Parathyroid adenoma (tissue), 2 donors: ENCODE results near the gene TBX4.
A peak's percentile ranks its signal among the peaks of the same experiment; 100 is the strongest.

Experiments
- H2AFZ ChIP-seq: fragments of 300-600 bp; sonication (generic); one replicate; pipeline ENCODE4 v1.7.0; 2017; ENCODE audit warnings: antibody characterized with exemption, mild to moderate bottlenecking
- H3K27ac ChIP-seq: fragments of 300-600 bp; sonication (generic); one replicate; pipeline ENCODE4 v1.7.0; 2017
- H3K27me3 ChIP-seq: fragments of 300-600 bp; sonication (generic); one replicate; pipeline ENCODE4 v1.7.0; 2017; ENCODE audit warnings: low read length; ENCODE audit not compliant: control insufficient read depth, insufficient read depth
- H3K36me3 ChIP-seq: fragments of 300-600 bp; sonication (generic); one replicate; pipeline ENCODE4 v1.7.0; 2017; ENCODE audit warnings: low read length; ENCODE audit not compliant: control insufficient read depth, insufficient read depth
- H3K4me1 ChIP-seq: fragments of 300-600 bp; sonication (generic); one replicate; pipeline ENCODE4 v1.7.0; 2017; ENCODE audit warnings: control low read depth
- H3K4me2 ChIP-seq: fragments of 300-600 bp; sonication (generic); one replicate; pipeline ENCODE4 v1.7.0; 2017; ENCODE audit warnings: low read length
- H3K4me3 ChIP-seq: fragments of 300-600 bp; sonication (generic); one replicate; pipeline ENCODE4 v1.7.0; 2017; ENCODE audit warnings: low read depth, low read length
- H3K79me2 ChIP-seq: fragments of 300-600 bp; sonication (generic); one replicate; pipeline ENCODE4 v1.7.0; 2017; ENCODE audit warnings: control low read depth
- H3K9ac ChIP-seq: fragments of 300-600 bp; sonication (generic); one replicate; pipeline ENCODE4 v1.7.0; 2017; ENCODE audit warnings: mild to moderate bottlenecking
- H3K9me3 ChIP-seq: fragments of 300-600 bp; sonication (generic); one replicate; pipeline ENCODE4 v1.7.0; 2017; ENCODE audit warnings: low read length; ENCODE audit not compliant: control insufficient read depth
- TF ChIP-seq, protein P1 (sequence below): fragments of 300-600 bp; sonication (generic); IDR thresholded peaks from one replicate; pipeline ENCODE4 v1.7.0; 2017; ENCODE audit warnings: antibody characterized with exemption, mild to moderate bottlenecking
- donor health status: primary hyperparathyroidism.

Gene TBX4

DNA sequence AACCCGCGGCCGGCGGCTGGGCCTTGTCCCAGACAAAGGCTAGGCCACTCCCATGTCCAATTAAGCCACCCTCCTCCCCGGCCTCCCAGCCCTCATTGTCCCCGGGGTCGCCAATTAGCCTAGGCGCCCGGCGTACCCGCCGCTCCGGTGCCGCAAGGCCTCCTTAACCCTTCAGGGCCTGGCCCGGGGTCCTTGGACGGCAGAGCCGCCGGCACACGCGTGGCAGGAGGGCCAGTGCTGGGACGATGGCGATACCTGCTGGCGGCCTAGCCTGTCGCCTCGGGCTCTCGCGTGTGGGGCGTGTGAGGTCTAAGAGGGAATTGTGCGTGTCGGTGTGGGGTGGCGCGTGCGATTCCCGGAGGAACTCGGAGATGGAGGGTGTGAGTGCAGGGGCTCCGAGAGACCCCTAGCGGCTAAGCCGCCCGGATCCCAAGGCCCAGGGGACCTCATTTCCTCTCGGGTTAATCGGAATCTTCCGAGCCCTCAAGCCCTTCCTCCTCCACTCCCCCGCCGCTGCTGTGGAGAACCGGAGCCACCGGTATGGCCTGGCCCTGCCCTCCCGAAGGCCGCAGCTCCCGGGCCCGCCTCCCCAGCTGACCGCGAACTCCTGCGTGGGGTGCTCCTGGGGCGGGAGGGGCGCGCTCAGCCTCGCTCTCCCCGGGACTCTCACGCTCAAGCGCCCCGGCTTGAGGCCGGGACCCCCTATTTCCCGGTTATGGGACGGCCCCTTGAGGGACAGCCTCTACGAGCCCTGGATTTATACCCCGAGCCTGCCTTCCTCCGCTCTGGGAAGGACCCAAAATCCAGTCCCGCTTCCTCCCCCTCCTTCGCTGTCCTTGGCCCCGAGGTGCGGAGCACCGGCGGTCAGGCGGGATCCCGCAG lies 40.7 kb upstream of the TBX4 start:
- H3K27me3 ChIP-seq, result peaks cover 3% of the 10 kb centered on the region
- H3K4me1 ChIP-seq, result peaks cover 4% of the 10 kb centered on the region

DNA sequence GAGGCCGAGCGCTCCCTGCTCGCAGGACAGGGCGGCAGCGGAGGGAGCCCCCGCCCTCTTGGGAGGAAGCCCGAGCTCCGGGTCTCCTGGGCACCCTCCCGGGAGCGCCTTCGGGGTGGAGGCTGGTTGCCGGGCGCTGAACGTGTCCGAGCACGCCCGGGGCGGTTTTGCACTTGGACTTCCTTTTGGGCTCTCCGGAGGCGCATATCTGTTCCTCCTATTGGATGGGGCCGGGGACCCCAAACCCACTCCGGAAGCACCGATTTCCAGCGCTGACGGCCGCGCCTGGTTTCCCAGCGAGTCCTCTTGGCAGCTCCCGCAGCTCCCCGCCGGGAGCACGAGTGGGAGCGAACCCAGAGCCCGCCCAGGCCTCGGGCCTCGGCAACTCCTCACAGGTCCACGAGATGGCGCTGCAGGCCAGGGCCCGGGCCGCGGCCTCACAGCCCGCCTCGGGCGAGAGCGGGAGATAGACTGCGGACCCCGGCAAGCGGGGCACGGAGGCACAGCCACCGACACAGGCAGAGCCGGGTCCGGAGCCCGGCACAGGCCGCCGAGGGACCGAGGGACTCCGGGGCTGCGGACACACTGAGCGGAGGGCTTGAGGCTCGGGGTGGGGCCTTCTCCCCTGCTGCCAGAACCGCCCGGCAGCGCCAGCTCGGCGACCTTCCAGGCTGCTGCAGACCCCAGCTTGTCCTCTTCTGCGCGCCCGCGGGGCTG lies 39.9 kb upstream of the TBX4 start:
- Histone ChIP-seq H3K4me3 (peak overlapping the region; percentile 60), H3K4me2 (peak overlapping the region; percentile 79), H3K4me1 (peaks cover 4% of the 10 kb centered on the region), H3K79me2 (no peaks in the 10 kb centered on the region), H3K9ac (peak overlapping the region; percentile 12), H3K27me3 (peaks cover 3% of the 10 kb centered on the region), H3K9me3 (no peaks in the 10 kb centered on the region), H3K27ac (peak overlapping the region; percentile 70), H3K36me3 (no peaks in the 10 kb centered on the region), H2AFZ (peak overlapping the region; percentile 96)
- TF ChIP-seq, protein P1, sequence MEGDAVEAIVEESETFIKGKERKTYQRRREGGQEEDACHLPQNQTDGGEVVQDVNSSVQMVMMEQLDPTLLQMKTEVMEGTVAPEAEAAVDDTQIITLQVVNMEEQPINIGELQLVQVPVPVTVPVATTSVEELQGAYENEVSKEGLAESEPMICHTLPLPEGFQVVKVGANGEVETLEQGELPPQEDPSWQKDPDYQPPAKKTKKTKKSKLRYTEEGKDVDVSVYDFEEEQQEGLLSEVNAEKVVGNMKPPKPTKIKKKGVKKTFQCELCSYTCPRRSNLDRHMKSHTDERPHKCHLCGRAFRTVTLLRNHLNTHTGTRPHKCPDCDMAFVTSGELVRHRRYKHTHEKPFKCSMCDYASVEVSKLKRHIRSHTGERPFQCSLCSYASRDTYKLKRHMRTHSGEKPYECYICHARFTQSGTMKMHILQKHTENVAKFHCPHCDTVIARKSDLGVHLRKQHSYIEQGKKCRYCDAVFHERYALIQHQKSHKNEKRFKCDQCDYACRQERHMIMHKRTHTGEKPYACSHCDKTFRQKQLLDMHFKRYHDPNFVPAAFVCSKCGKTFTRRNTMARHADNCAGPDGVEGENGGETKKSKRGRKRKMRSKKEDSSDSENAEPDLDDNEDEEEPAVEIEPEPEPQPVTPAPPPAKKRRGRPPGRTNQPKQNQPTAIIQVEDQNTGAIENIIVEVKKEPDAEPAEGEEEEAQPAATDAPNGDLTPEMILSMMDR, result peak; percentile 97

More for the DNA sequence above, 40.7 kb upstream of the TBX4 start:
- H2AFZ ChIP-seq, result peak overlapping the region; percentile 96
- H3K36me3 ChIP-seq, result no peaks in the 10 kb centered on the region
- TF ChIP-seq, protein P1, result no peak
- H3K27ac ChIP-seq, result peak overlapping the region; percentile 70
- peak overlapping the region; percentile 12 for H3K9ac ChIP-seq
- no peaks in the 10 kb centered on the region for H3K9me3 ChIP-seq
- peak overlapping the region; percentile 60 for H3K4me3 ChIP-seq
- H3K4me2 ChIP-seq, result peak overlapping the region; percentile 79
- H3K79me2 ChIP-seq, result no peaks in the 10 kb centered on the region

DNA sequence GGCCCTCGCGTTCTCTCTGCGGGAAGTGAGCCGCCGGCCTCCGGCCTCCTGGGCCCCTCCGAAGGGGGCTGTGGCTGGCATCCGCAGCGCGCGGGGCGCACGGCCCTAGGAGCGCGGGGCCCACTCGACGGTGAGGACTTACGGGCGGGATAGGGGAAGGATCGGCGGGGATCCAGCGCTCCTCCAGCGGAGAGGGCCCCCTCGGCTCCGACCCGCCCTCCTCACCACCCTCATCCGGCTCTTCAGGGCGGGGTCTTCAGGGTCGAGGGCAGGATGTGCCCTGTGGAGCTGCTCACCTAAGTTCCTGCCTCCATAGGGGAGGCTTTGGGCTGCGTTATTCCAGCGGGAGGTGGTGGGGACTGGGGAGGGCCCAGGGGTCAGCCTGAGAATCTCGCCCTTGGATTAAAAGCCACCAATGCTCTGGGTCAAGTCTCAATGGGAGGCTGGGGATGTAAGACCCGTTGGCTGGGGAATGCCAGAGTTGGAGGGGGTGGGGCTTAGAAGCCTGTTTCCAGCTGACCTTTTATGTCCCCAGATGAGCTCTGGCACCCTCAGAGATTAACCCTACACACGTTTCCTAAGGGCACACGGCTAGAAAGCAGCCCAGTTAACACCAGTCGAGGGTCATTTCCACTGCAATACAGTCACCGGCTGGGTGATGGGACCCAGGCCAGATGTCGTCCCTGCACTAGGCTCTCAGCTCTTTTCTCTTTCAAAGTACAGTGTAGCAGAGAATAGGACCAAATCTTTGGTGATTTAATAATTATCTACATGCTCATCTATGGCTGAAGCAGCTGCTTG lies 39.2 kb upstream of the TBX4 start:
- Histone ChIP-seq H3K4me1 (peaks cover 4% of the 10 kb centered on the region), H2AFZ (peak overlapping the region; percentile 96), H3K27me3 (peaks cover 3% of the 10 kb centered on the region), H3K4me2 (peak overlapping the region; percentile 79), H3K4me3 (peak overlapping the region; percentile 60), H3K27ac (peak overlapping the region; percentile 70), H3K79me2 (no peaks in the 10 kb centered on the region), H3K36me3 (no peaks in the 10 kb centered on the region), H3K9ac (peak overlapping the region; percentile 10), H3K9me3 (no peaks in the 10 kb centered on the region)
- TF ChIP-seq, protein P1, result no peak

DNA sequence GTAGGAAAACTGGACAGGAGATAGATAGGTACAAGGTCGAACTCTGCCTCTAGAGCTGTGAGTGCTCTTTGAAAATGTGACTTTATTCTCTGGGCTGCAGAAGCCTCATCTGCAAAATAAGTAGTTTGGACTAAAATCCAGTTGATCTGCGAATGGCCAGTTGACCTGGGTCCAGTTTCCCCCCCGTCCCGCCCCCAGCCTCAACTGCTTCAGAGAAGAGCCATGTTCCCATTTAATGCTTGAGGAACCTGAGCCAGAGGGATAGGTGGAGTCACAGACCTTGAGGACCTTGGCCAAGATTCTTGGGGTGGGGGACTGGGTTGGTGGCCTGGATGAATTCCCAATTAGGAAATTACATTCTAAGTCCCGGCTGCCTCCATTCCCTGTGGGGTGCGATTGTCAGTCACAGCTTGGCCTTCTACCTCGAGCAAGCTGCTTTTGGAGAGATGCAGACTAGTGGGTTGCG lies 38.5 kb upstream of the TBX4 start:
- Histone ChIP-seq H3K4me2 (peak overlapping the region; percentile 79), H3K27me3 (peaks cover 3% of the 10 kb centered on the region), H2AFZ (no peak overlapping the region), H3K4me1 (peaks cover 4% of the 10 kb centered on the region), H3K9me3 (no peaks in the 10 kb centered on the region), H3K36me3 (no peaks in the 10 kb centered on the region), H3K27ac (no peak overlapping the region), H3K79me2 (no peaks in the 10 kb centered on the region), H3K9ac (no peak overlapping the region), H3K4me3 (no peak overlapping the region)
- TF ChIP-seq, protein P1, result no peak
